Effector CD8-positive, alpha-beta T cell (primary cell): ENCODE results near the gene NOP9.
"Not testable (repeated sequence)": the region's sequence is repeated elsewhere in the genome, so short reads cannot be mapped to it uniquely, and the experiment has no call there.

Experiments used
- DNase-seq: peaks from one replicate; lab custom pipeline; 2025; lab: John Stamatoyannopoulos, UW

Gene NOP9

GRCh38 chr14:24351517-24351916 is 51.9 kb downstream of the NOP9 start:
- DNase-seq = no peak

GRCh38 chr14:24353559-24354481 is 54.2 kb downstream of the NOP9 start:
- DNase-seq = no peak

- not testable (repeated sequence) for DNase-seq
These were observed 54.8 kb downstream of the NOP9 start for GRCh38 chr14:24354482-24354825.

- no peak for DNase-seq
These were observed 55.4 kb downstream of the NOP9 start for GRCh38 chr14:24355009-24355408.

GRCh38 chr14:24356208-24356607 is 56.6 kb downstream of the NOP9 start:
- DNase-seq = no peak
